ENCODE measurements around the gene PPP2R5C.

- TF ChIP-seq CTCF (IDR thresholded peaks at IDR 0.05) = no peak
- TF ChIP-seq ATF1 (CRISPR knock-in tag; IDR thresholded peaks at IDR 0.05) = no peak
- TF ChIP-seq IRF2 (CRISPR knock-in tag; IDR thresholded peaks at IDR 0.05; ENCODE audit: borderline replicate concordance, low read depth) = no peak
Observed at GRCh38 chr14:101767618-101768362, 6.3 kb downstream of the PPP2R5C start.

Data from WTC11 (cell line).